H9 (cell line): ENCODE data around the gene LRRN3. TPM values are rescaled to one million over a fixed set of nuclear protein-coding genes. Genes with fewer than 3 reads are reported as not detected.

Experiments
- DNase-seq: peaks from one replicate; pipeline ENCODE4 v3.0.0-alpha.2; 2017
- H2AFZ ChIP-seq: one replicate; pipeline ENCODE4 v1.6.1; 2013; ENCODE audit warnings: mild to moderate bottlenecking, low read length, control low read depth, moderate library complexity
- H2AK5ac ChIP-seq: 2 replicates; pipeline ENCODE4 v1.6.1; 2013; ENCODE audit warnings: low read length, control low read depth, mixed read lengths; ENCODE audit not compliant: insufficient read length
- H2BK120ac ChIP-seq: one replicate; pipeline ENCODE4 v1.6.1; 2013; ENCODE audit warnings: low read depth, mild to moderate bottlenecking, low read length, control low read depth, inconsistent platforms; ENCODE audit not compliant: poor library complexity, severe bottlenecking
- H2BK12ac ChIP-seq: 2 replicates; pipeline ENCODE4 v1.6.1; 2013; ENCODE audit warnings: low read length, control low read depth, mixed read lengths, low read depth; ENCODE audit not compliant: insufficient read length
- H2BK15ac ChIP-seq: 2 replicates; pipeline ENCODE4 v1.6.1; 2013; ENCODE audit warnings: low read depth, low read length, control low read depth
- H2BK20ac ChIP-seq: one replicate; pipeline ENCODE4 v1.6.1; 2013; ENCODE audit warnings: low read depth, mild to moderate bottlenecking, low read length, control low read depth, inconsistent platforms; ENCODE audit not compliant: poor library complexity, severe bottlenecking
- H2BK5ac ChIP-seq: 2 replicates; pipeline ENCODE4 v1.6.1; 2013; ENCODE audit warnings: low read length, control low read depth, mixed read lengths; ENCODE audit not compliant: insufficient read length
- H3K14ac ChIP-seq: 2 replicates; pipeline ENCODE4 v1.6.1; 2013; ENCODE audit warnings: low read length, control low read depth; ENCODE audit not compliant: insufficient read depth
- H3K18ac ChIP-seq: 2 replicates; pipeline ENCODE4 v1.6.1; 2013; ENCODE audit warnings: low read depth, mild to moderate bottlenecking, mixed read lengths, low read length, control low read depth; ENCODE audit not compliant: insufficient read length
- H3K23ac ChIP-seq: 2 replicates; pipeline ENCODE4 v1.6.1; 2013; ENCODE audit warnings: low read length, control low read depth, mixed read lengths, low read depth; ENCODE audit not compliant: insufficient read length
- H3K23me2 ChIP-seq: 2 replicates; pipeline ENCODE4 v1.6.1; 2013; ENCODE audit warnings: low read depth, mild to moderate bottlenecking, mixed read lengths, low read length, control low read depth; ENCODE audit not compliant: insufficient read length, poor library complexity, severe bottlenecking
- H3K27ac ChIP-seq: 2 replicates; pipeline ENCODE4 v1.5.1; 2013; ENCODE audit warnings: low read length, control low read depth, mixed read lengths, low read depth; ENCODE audit not compliant: insufficient read length
- H3K27me3 ChIP-seq: 2 replicates; pipeline ENCODE4 v1.6.1; 2013; ENCODE audit warnings: low read length, control low read depth, inconsistent platforms; ENCODE audit not compliant: insufficient read depth
- H3K4ac ChIP-seq: 2 replicates; pipeline ENCODE4 v1.6.1; 2013; ENCODE audit warnings: low read depth, mild to moderate bottlenecking, control low read depth, inconsistent platforms, low read length, moderate library complexity
- H3K4me1 ChIP-seq: 2 replicates; pipeline ENCODE4 v1.6.1; 2013; ENCODE audit warnings: low read length, control low read depth, inconsistent platforms; ENCODE audit not compliant: insufficient read depth
- H3K4me2 ChIP-seq: 2 replicates; pipeline ENCODE4 v1.6.1; 2013; ENCODE audit warnings: low read length, control low read depth, mixed read lengths; ENCODE audit not compliant: insufficient read length, insufficient read depth
- H3K56ac ChIP-seq: 2 replicates; pipeline ENCODE4 v1.6.1; 2013; ENCODE audit warnings: low read depth, mild to moderate bottlenecking, mixed read lengths, low read length, control low read depth; ENCODE audit not compliant: insufficient read length
- H3K79me1 ChIP-seq: 2 replicates; pipeline ENCODE4 v1.6.1; 2013; ENCODE audit warnings: low read depth, mild to moderate bottlenecking, moderate library complexity, low read length, control low read depth, inconsistent platforms; ENCODE audit not compliant: insufficient read depth, poor library complexity, severe bottlenecking
- H3K79me2 ChIP-seq: 2 replicates; pipeline ENCODE4 v1.6.1; 2013; ENCODE audit warnings: low read length, control low read depth, inconsistent platforms; ENCODE audit not compliant: insufficient read depth
- H3K9ac ChIP-seq: 2 replicates; pipeline ENCODE4 v1.6.1; 2013; ENCODE audit warnings: low read length, control low read depth, mixed read lengths; ENCODE audit not compliant: insufficient read length; ENCODE audit errors: extremely low read depth
- H3K9me3 ChIP-seq: one replicate; pipeline ENCODE4 v1.6.1; 2013; ENCODE audit warnings: low read depth, low read length, inconsistent platforms; ENCODE audit not compliant: control insufficient read depth
- H3T11ph ChIP-seq: one replicate; pipeline ENCODE4 v1.6.1; 2013; ENCODE audit warnings: mild to moderate bottlenecking, low read length, control low read depth, inconsistent platforms
- H4K20me1 ChIP-seq: one replicate; pipeline ENCODE4 v1.6.1; 2013; ENCODE audit not compliant: control insufficient read depth, insufficient read length, insufficient read depth
- H4K5ac ChIP-seq: 2 replicates; pipeline ENCODE4 v1.6.1; 2013; ENCODE audit warnings: low read depth, mild to moderate bottlenecking, mixed read lengths, low read length, control low read depth; ENCODE audit not compliant: insufficient read length
- H4K8ac ChIP-seq: replicated peaks from 2 replicates; pipeline ENCODE4 v1.6.1; 2013; ENCODE audit warnings: low read length, control low read depth, mixed read lengths, low read depth; ENCODE audit not compliant: insufficient read length
- H4K91ac ChIP-seq: 2 replicates; pipeline ENCODE4 v1.6.1; 2013; ENCODE audit warnings: low read depth, mild to moderate bottlenecking, moderate library complexity, mixed read lengths, low read length, control low read depth; ENCODE audit not compliant: insufficient read length
- H3K27ac Mint-ChIP-seq, 3 experiments: 2 replicates in 2 of 3; 3 replicates in 1 of 3; pipeline ENCODE4 v1.8.0; 2020 to 2021; ENCODE audit warnings: mixed read lengths in 3 of 3, mild to moderate bottlenecking in 1 of 3, moderate library complexity in 1 of 3
- H3K27me3 Mint-ChIP-seq: 2 replicates; pipeline ENCODE4 v1.8.0; 2021; ENCODE audit warnings: low read depth, mild to moderate bottlenecking, moderate library complexity, mixed read lengths
- H3K36me3 Mint-ChIP-seq, 3 experiments: 2 replicates in 2 of 3; 3 replicates in 1 of 3; pipeline ENCODE4 v1.8.0; 2020 to 2021; ENCODE audit warnings: low read depth in 3 of 3, mixed read lengths in 3 of 3; ENCODE audit not compliant: insufficient read depth in 1 of 3
- H3K4me1 Mint-ChIP-seq, 2 experiments: 2 replicates each; pipeline ENCODE4 v1.8.0; 2020; ENCODE audit warnings: mixed read lengths in 2 of 2
- H3K4me3 Mint-ChIP-seq, 2 experiments: 2 replicates in 1 of 2; 3 replicates in 1 of 2; pipeline ENCODE4 v1.8.0; 2020 to 2021; ENCODE audit warnings: mild to moderate bottlenecking in 2 of 2, mixed read lengths in 2 of 2, moderate library complexity in 1 of 2
- H3K9me3 Mint-ChIP-seq, 2 experiments: 2 replicates in 1 of 2; 3 replicates in 1 of 2; pipeline ENCODE4 v1.8.0; 2020; ENCODE audit warnings: mild to moderate bottlenecking in 2 of 2, mixed read lengths in 2 of 2, moderate library complexity in 1 of 2
- WGBS: extraction: QIAGEN DNeasy Blood & Tissue Kit; methylation state at CpG from one replicate; pipeline ENCODE4 v1.1.7; 2013; ENCODE audit warnings: missing lambda C conversion rate, low lambda C conversion rate, mixed read lengths; ENCODE audit not compliant: insufficient read length; ENCODE audit errors: extremely low coverage; 5-methylcytosine and 5-hydroxymethylcytosine counted together
- total RNA-seq: library from RNA; stranded (reverse); gene quantifications from 2 replicates; pipeline ENCODE4 v1.2.1, GENCODE V29; 2021
- TF ChIP-seq, protein P1 (sequence below): fragments of 200-600 bp; sonication (generic); conservative IDR thresholded peaks from 3 replicates; pipeline ENCODE4 v1.8.0; 2021; ENCODE audit warnings: antibody characterized with exemption, mild to moderate bottlenecking

LRRN3 gene
- total RNA-seq, 1 experiment from 2014 or later: 0.77 TPM

DNA sequence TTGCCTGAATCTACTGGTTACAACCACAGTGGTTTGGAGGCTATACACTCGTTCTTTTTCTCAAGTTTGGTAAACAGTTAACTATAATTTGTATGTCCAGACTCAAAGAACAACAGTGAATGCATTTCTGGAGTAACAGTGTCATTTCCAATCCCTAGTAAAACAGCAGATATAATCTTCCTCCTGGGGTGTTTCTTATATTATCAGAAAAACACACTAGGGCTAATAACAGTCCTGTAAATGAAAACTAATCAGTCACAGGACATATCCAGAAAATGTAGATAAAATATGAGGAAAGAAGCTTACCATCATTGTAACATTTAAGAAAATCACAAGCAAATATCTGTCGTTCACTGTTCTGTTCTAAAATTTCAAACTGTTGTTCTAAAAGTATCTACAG is 82.6 kb downstream of the LRRN3 start:
- Histone ChIP-seq H2BK120ac (no peak overlapping the region), H2BK12ac (no peak overlapping the region), H4K91ac (no peak overlapping the region), H3K79me1 (no peaks in the 10 kb centered on the region), H3K4ac (no peak overlapping the region), H3K4me1 (no peaks in the 10 kb centered on the region), H2BK20ac (no peak overlapping the region), H2AFZ (no peak overlapping the region), H3K23me2 (no peaks in the 10 kb centered on the region), H2BK15ac (no peak overlapping the region), H3K27me3 (no peaks in the 10 kb centered on the region), H3K23ac (no peak overlapping the region), H3K56ac (no peak overlapping the region), H2AK5ac (no peak overlapping the region), H3K4me2 (no peak overlapping the region), H4K20me1 (no peaks in the 10 kb centered on the region), H3K27ac (no peak overlapping the region), H3K14ac (no peak overlapping the region), H3K79me2 (no peaks in the 10 kb centered on the region), H4K5ac (no peak overlapping the region), H4K8ac (no peak overlapping the region), H2BK5ac (no peak overlapping the region), H3K9me3 (no peaks in the 10 kb centered on the region), H3K18ac (no peak overlapping the region), H3T11ph (no peak overlapping the region), H3K9ac (no peak overlapping the region)
- Mint-ChIP-seq H3K36me3 (no peaks in the 10 kb centered on the region), H3K4me3 (no peak overlapping the region), H3K27ac (no peak overlapping the region), H3K4me1 (no peaks in the 10 kb centered on the region), H3K9me3 (no peaks in the 10 kb centered on the region), H3K27me3 (no peaks in the 10 kb centered on the region)
- no CpG with 5 or more reads among the region's 2 CpGs for WGBS
- DNase-seq: no peak
- TF ChIP-seq, protein P1, sequence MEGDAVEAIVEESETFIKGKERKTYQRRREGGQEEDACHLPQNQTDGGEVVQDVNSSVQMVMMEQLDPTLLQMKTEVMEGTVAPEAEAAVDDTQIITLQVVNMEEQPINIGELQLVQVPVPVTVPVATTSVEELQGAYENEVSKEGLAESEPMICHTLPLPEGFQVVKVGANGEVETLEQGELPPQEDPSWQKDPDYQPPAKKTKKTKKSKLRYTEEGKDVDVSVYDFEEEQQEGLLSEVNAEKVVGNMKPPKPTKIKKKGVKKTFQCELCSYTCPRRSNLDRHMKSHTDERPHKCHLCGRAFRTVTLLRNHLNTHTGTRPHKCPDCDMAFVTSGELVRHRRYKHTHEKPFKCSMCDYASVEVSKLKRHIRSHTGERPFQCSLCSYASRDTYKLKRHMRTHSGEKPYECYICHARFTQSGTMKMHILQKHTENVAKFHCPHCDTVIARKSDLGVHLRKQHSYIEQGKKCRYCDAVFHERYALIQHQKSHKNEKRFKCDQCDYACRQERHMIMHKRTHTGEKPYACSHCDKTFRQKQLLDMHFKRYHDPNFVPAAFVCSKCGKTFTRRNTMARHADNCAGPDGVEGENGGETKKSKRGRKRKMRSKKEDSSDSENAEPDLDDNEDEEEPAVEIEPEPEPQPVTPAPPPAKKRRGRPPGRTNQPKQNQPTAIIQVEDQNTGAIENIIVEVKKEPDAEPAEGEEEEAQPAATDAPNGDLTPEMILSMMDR: no peak
